Esophagus muscularis mucosa (tissue), 3 donors: ENCODE results near the gene LCN1.
"Not testable (repeated sequence)": the region's sequence is repeated elsewhere in the genome, so short reads cannot be mapped to it uniquely, and the experiment has no call there.

Source experiments
- POLR2AphosphoS5 ChIP-seq, 2 donors: sonication (generic); formaldehyde crosslinking; IDR thresholded peaks; one replicate each; pipeline ENCODE4 v1.6.1; 2017; ENCODE audit warnings: antibody characterized with exemption in 2 of 2
- TF ChIP-seq, protein P1 (sequence below), 3 experiments: fragments of 200-600 bp in 2 of 3; fragments of 450-650 bp in 1 of 3; sonication (generic) in 2 of 3; IDR thresholded peaks; one replicate each; pipeline ENCODE4 v1.5.1; 2017 to 2019; ENCODE audit warnings: antibody characterized with exemption in 3 of 3, mild to moderate bottlenecking in 2 of 3, moderate library complexity in 1 of 3

DNA sequence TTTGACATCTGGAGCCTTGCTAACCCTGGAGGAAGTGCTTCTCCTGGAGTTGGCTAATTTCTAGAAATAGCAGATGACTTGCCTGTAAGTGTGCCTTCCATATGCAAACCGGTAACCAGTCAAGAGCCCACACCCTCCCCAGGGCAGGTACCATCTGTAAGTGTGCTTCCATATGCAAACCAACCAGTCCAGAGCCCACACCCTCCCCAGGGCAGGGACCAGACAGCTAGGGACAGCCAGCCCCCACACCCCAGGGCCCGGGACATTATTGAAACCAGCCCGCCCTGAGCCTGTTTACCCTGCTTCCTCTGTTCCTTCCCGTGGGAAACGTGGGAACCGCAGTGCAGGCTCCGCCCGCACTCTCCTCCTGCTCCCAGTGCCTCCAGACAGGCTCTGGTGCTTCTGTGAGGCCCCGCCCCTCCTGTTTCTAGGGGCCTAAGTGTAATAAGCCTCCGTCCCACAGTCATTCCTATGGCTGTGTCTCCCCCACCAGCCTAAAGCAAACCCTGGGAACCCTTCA lies 13.0 kb downstream of the LCN1 start:
- TF ChIP-seq, protein P1, sequence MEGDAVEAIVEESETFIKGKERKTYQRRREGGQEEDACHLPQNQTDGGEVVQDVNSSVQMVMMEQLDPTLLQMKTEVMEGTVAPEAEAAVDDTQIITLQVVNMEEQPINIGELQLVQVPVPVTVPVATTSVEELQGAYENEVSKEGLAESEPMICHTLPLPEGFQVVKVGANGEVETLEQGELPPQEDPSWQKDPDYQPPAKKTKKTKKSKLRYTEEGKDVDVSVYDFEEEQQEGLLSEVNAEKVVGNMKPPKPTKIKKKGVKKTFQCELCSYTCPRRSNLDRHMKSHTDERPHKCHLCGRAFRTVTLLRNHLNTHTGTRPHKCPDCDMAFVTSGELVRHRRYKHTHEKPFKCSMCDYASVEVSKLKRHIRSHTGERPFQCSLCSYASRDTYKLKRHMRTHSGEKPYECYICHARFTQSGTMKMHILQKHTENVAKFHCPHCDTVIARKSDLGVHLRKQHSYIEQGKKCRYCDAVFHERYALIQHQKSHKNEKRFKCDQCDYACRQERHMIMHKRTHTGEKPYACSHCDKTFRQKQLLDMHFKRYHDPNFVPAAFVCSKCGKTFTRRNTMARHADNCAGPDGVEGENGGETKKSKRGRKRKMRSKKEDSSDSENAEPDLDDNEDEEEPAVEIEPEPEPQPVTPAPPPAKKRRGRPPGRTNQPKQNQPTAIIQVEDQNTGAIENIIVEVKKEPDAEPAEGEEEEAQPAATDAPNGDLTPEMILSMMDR (IDR thresholded peaks at IDR 0.05), result not testable (repeated sequence)
- TF ChIP-seq POLR2AphosphoS5 (IDR thresholded peaks at IDR 0.05), result not testable (repeated sequence)
